C4-2B (cell line): Measurements from ENCODE around the gene HSBP1.

Source experiments
- H3K27ac ChIP-seq: fragments of 450-650 bp; 2 replicates; pipeline ENCODE4 v1.5.1; 2017
- ZFX ChIP-seq: fragments of 450-650 bp; IDR thresholded peaks from 2 replicates; pipeline ENCODE4 v1.6.1; 2017
- TF ChIP-seq, protein P1 (sequence below): fragments of 450-650 bp; conservative IDR thresholded peaks from 2 replicates; pipeline ENCODE4 v1.5.1; 2017; ENCODE audit warnings: mild to moderate bottlenecking

HSBP1 gene

DNA sequence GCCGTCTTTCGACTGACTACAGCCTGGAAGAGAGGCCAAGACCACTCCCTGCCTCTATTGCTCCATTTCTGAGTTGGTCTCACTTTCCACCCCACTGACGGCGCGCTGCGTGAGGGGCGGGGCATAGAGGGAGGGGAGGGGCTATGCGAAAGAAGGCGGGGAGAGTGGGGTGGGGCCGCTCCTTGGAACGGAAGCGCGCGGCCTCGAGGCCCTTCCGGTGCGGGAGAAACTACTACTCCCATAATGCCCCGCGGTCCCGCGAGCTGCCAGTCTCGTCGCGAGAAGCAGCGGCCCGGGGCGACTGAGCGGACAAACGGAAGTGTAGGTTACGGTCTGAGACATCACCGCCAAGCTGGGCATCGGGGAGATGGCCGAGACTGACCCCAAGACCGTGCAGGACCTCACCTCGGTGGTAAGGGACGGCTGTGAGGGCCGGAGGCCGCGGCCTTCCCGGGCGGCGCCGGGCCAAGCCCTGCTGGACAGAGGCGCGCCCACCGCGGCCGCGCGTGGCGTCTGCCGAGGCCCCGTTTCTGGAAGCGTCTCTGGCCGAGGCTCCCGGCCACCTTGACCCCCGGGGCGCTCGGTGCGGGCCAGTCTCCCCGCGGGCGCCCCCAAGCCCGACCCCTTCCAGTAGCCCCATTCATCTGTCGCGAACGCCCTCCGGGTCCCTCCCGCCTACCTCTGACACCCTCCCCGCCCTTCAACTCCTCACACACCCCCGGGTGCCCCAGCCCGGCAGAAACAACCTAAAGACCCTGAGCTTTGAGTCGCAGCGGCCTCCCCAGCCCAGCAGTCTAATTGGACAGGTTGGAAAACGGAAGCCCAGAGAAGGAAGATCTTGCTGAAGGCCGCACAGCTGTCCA lies at the start of gene HSBP1:
TSS of gene HSBP1 (plus strand) at position 269 of the 863 bp plus-strand sequence. CDS start at position 368, 99 bp downstream.
- H3K27ac ChIP-seq = peak within 1 kb of the TSS; percentile 83
- TF ChIP-seq, protein P1, sequence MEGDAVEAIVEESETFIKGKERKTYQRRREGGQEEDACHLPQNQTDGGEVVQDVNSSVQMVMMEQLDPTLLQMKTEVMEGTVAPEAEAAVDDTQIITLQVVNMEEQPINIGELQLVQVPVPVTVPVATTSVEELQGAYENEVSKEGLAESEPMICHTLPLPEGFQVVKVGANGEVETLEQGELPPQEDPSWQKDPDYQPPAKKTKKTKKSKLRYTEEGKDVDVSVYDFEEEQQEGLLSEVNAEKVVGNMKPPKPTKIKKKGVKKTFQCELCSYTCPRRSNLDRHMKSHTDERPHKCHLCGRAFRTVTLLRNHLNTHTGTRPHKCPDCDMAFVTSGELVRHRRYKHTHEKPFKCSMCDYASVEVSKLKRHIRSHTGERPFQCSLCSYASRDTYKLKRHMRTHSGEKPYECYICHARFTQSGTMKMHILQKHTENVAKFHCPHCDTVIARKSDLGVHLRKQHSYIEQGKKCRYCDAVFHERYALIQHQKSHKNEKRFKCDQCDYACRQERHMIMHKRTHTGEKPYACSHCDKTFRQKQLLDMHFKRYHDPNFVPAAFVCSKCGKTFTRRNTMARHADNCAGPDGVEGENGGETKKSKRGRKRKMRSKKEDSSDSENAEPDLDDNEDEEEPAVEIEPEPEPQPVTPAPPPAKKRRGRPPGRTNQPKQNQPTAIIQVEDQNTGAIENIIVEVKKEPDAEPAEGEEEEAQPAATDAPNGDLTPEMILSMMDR = no peak
- peak; percentile 77 for TF ChIP-seq ZFX

DNA sequence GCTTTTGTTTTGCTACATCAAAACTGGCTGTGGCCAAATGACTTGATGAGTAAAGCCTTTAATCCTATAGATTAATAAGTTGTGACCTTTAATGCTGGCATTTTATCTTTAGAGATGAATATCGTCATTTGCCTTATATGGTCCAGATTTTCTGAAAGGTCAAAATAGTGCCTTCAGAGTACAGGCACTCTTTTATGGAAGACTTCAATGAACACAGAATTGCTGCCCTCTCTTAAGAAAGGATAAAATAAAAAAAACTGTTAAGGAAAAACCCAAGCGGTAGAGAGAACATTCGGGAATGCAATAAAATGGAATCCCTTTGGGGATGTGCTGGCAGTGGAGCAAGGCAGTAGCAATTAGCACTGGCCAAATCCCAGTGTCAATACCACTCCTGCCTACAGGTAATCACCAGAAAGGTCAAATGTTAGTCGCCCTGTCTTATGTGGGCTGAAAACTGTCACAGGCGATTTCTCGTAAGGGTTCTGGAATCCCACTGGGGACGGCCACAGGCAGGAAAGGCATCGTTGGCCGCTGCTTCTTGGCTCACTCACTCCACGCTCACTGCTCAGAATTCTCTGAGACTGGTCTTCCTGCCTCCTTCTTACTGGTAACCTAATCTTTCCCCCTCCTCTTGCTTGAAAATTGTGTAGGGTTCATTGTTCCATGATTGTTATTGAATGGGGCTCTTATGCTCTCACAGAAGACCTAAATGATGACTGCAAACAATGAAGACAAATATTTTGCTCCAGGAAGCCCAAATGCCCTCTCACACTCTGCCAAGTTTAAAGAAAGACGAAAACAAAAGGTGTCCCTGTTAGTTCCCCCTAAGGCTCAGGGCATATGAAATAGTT lies 45.4 kb upstream of the HSBP1 start:
- TF ChIP-seq, protein P1 = no peak
- TF ChIP-seq ZFX = no peak
- no peak overlapping the region for H3K27ac ChIP-seq

DNA sequence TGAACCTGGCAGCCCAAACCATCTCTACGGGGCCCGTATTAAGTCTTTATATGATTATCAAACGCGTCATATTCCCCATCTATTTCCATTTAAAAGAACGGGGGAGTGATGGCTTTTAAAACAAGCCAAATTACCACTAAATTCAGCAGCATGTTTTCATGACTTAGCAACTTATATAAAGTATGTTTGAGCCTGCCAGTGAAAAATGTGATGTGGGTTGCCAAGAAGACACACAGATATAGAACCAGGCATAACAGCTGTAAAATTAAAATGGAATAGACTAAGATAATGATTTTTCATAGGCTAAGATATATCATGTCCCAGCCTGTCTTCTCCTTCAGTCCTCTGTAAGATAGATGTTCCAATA lies 44.8 kb upstream of the HSBP1 start:
- no peak for TF ChIP-seq ZFX
- TF ChIP-seq, protein P1 = no peak
- no peak overlapping the region for H3K27ac ChIP-seq

DNA sequence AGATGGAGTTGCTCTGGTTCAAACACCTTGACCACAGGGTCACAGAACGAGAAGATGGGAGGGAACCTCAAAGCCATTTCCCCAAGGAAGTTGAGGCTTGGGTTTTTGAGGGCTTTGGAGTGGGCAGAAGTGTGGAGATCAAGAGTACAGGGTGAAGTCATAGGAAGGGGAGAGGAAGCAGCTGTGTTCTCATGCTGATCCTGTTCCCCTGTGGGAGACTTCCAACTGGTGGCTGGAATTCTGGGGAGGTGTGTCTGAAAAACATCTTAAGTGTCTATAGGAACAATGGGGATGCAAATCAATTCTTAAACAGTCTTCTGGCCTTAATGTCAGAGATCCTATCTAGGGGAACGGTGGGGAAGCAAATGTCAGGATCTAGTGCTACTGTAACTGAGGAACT lies 38.8 kb upstream of the HSBP1 start:
- no peak overlapping the region for H3K27ac ChIP-seq
- TF ChIP-seq ZFX = no peak
- TF ChIP-seq, protein P1 = no peak

DNA sequence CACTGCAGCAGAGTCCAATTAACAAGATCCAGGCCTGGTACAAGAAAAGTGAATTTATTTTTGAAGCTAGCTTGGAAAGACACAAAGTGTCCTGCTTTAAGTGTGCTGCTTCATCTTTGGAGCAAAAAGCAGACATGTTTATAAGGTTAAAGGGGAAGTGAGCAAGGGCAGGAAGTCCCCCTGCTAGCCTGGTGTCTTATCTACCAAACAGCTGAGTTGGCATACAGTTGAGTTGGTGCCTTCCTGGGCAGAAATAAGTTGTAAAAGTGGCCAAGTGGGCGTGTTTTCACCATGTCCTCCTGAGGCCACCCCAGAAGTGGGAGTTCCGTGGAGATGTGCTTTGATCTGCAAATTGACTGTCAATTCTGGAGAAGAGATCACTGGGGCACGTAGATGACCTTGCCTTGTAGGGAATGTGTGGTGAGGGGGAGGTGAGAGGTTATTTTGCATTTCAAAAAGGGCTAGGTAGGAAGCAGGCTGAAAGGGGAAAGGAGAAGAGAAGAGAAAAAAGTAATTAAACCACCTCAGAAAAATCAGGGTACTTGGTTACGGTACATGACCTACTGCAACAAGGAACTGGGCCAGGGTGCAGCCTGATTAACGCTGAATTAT lies 38.3 kb upstream of the HSBP1 start:
- TF ChIP-seq, protein P1 = no peak
- no peak for TF ChIP-seq ZFX
- H3K27ac ChIP-seq = no peak overlapping the region

DNA sequence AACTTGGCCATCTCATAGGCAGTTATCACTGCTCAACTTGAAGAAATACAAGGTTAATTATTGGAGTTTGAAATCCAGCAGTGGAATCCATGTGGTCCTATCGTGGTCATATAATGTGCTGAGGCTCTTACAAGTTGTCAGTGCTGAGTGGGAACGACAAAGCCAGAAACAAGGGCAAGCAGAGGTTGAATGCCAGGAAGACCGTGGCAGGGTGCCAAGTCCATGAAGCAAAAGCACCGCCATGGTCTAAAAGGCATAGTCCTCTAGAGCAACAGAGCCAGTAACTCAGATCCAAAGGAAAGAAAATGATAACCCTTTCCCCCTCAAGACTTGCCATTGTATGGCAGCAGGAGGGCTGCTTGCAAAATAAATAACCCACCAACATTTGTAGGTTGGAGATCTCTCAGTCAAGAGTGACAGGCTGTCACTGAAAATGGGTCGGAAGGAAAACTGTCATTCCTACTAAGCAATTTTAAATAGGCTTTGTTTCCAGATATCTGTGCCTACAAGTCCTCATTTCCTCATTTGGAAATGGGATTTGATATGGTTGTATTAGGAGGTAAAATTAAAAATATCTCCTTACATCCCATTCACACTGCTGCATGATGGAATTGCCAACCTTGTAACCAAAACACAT lies 36.4 kb upstream of the HSBP1 start:
- TF ChIP-seq, protein P1 = no peak
- no peak for TF ChIP-seq ZFX
- H3K27ac ChIP-seq = no peak overlapping the region
